HG03060 (cell line): Measurements from ENCODE around the gene PLXDC2.

Experiments used
- ATAC-seq: cut with Tn5 transposase; IDR thresholded peaks from one replicate; pipeline ENCODE4 v1.9.1; 2021; ENCODE audit warnings: low read depth, moderate number of reproducible peaks; ENCODE audit not compliant: unreplicated experiment

PLXDC2 gene

DNA sequence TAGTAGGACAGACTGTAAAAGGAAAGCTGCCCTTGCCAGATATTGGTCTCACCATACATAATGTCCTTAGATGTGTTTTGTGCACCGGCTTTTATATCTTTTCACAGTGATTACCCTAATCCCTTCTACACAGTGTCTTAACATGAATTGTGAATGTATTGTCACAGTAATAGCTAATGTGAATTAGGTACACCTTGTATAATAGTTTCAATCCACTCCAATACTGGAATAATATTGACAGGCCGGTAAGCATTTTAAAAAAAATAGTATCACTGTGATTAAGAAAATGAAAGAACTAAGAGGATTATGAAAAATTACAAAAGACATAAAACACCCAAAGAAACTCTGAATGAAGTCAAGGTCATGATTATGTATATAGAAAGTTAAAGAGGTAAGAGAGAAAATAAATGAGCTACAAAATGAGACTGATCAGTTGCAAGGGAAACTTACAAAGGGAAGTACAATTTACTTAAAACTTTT is 420.9 kb downstream of the PLXDC2 start:
- no peak for ATAC-seq

- no peak for ATAC-seq
Measured at GRCh38 chr10:20237586-20237985, 421.4 kb downstream of the PLXDC2 start.

GRCh38 chr10:20240643-20241042 is 424.4 kb downstream of the PLXDC2 start:
- no peak for ATAC-seq

GRCh38 chr10:20247454-20247853 is 431.2 kb downstream of the PLXDC2 start:
- ATAC-seq = no peak

- ATAC-seq = no peak
Measured at GRCh38 chr10:20247891-20248708, 431.9 kb downstream of the PLXDC2 start.

DNA sequence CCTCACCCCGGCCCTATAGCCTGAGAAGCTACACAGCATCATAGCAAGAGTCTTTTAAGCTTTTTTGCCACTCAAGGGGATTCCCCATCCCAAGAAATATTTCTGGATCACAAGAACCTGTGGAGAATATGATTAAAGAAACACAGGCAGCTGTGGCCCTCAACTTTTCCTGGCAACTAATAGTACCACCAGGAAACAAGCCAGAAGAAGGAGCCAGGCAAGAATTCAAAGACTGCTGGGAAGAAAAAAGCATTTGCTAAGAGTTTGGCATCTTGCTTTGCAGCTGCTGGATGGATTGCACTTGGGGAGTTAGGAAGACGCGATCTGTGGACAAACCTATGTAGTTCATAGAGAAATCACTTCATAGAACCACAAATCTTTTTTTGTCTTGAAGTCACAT is 437.8 kb downstream of the PLXDC2 start:
- ATAC-seq = no peak

- no peak for ATAC-seq
Measured at GRCh38 chr10:20254497-20254896, 438.3 kb downstream of the PLXDC2 start.

DNA sequence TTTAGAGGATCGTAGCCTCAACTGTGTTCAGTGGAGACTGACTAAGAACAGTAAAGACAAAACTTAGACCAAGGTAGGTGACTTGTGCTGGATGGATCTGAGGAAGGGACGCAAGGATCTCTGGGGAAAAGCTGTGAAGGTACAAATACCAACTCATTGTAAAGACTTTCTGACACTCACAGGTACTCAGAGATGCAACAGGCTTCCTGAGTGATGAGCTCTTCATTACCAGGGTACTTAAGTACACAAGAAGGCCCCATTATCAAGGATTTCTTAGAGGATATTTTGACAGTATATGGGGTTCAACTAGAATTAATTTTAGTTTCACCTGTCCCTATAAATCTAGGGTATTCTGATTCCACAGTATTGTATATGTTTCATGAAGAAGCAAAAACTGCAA is 440.7 kb downstream of the PLXDC2 start:
- ATAC-seq = no peak

DNA sequence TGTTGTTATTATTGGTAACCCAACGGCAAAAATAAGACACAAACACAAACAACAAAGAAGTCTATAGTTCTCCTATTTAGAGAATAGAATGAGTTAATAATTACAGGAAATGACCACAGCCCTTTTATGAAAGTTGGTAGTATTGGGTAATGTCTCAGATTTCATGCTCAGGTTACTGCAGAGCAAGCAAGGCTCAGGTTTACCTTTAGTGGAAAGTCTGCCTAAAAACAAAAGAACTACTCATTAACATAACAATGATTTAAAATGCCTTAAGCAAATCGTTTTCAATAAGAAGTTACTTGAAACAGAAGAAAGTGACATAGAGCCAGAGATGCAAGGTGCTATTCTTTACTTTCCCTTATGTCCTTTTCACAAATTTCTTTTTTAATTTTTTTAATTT is 441.2 kb downstream of the PLXDC2 start:
- ATAC-seq = no peak

DNA sequence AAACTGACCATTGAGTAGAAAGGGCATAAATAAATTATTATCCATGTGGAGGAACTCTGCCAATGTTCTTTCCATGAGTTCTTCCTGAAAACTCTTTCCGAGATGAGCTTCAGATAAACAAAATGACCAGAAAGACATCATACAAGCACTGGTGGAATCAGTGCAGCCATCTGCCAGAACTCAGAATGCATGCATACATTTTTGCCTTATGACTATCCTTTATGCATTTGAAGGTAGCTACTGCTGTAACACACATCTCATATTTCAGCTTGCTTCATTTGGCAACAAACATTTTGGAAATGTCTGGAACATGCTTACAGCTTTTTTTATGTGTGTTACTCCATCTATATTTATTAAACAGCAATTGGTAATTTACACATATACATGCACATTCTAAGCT is 448.9 kb downstream of the PLXDC2 start:
- no peak for ATAC-seq

GRCh38 chr10:20267734-20268133 is 451.5 kb downstream of the PLXDC2 start:
- no peak for ATAC-seq

DNA sequence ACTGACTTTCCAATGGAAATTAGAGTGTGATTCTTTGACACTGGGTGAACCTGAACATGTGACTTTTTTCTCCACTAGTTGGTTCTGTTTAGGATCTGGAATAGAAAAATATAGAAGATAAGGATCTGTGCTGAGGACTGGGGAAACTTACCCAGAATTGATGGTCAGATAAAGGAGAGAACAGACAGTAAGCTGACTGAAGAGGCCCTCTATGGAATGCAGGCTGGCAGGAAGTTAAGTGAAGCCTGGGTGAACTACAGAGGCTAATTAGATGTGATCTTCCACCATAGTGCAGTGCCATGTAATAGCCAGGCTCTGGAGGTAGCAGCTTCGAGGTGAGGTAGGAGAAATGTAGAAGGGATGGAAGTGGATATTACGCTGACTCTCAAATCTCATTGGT is 455.3 kb downstream of the PLXDC2 start:
- ATAC-seq = no peak

DNA sequence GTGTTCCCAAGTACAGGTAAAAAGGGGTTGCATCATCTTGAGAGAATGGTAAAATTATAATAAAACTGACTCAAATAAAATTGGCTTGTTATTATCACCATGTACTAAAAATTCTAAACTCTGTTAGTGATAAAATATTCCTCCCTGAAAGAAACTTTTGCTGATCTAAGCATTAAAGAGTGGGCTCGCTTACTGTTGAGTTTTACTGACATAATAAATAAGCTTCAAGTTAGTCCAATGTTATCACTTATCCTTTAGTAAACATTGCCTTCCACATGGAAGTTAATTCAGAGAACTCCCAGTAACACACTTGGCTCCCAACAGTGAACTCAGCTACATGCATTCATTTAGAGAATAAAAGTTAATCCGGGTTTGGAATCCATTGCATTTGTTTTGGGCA is 456.4 kb downstream of the PLXDC2 start:
- ATAC-seq = no peak

DNA sequence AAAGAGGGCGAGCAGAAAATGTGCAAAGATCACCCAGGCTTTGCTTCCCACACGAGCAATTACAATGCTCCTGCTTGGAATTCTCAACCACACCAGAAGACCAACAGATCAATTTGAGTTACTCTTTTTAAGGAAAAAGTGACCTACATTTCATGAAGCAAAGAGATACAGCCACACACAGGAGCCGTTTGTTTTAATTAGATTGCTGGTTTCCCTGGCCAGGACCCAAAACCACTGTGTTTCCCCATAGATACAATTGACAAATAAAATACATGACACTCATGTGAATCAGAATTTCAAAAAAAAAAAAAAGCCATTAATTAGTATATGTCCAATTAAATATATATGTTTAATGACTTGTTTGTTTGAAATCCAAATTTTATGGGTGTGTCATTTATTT is 458.3 kb downstream of the PLXDC2 start:
- no peak for ATAC-seq

DNA sequence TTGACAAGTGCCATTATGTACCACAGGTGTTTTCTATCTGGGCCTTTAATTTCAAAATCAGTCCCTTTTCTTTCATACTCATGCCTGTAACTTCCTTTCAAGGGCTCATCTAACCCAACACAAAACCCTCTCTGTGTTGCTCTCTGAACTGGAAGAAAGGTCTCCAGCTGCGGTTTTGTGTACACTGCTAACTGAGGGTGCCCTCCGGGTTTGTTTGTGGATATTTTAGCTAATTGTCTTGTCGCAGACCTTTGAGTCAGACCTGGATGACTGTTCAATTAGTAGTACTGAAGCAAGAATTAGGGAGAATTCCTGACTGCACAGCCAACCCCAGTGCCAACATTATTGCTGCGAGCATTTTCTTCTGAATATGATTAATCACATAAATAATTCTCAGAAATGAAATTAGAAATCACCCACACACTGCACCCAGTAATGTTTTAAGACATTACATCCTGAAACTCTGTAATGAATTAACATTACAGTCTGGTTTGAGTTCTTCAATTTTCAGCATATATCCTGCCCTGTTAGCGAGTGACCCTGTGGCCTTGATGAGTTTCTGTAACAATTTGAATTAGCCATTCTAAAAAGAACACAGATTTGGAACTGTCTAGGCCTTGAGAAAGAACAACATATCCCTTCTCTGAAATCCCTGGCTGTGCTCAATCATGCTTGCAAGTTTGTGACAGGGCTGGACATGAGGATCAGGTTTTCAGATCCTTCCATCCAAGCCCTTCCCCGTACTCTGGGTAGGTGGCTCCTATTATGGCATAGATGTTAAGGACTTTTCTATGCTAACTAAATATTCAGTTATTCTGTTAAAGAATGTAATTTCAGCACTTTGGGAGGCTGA is 460.1 kb downstream of the PLXDC2 start:
- no peak for ATAC-seq

GRCh38 chr10:20277820-20278219 is 461.6 kb downstream of the PLXDC2 start:
- ATAC-seq = no peak

- no peak for ATAC-seq
Measured at GRCh38 chr10:20281579-20281978, 465.3 kb downstream of the PLXDC2 start.

DNA sequence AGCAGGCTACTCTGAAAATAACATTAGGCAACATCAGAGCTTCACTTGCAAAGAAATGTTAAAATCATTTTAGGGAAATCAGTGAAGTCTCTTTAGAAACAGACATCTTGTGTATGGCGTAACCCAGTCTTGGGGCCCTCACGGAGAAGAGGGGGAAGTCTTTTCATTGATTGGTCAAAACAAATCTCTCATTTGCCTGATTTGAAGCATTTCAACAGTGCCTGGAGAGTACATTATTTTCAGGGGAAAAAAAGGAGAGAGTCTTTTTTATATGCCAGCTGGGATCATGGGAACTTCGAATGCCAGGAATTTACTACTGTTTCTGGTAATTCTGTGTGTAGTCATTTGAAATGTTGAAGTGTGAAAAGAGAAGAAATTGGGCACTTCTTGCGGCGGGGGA is 471.4 kb downstream of the PLXDC2 start:
- no peak for ATAC-seq

DNA sequence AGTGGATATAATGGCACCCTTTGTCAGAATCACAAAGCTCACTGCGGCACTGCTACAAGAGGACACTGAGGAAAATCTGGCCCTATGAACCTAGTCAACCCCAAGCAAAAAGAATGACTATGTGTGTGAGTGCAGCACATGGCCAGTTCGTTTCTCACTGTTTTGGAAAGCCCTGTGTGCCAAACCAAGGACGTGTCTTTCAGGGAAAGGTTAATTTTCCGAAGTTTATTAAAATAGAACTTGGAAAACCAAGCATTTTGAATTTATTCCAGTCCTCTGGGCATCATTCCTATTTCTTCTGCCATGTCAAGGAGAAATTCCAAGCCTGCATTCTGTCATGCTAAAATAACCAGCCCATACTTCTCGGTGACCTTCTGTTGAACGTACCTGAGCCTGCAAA is 471.8 kb downstream of the PLXDC2 start:
- no peak for ATAC-seq

DNA sequence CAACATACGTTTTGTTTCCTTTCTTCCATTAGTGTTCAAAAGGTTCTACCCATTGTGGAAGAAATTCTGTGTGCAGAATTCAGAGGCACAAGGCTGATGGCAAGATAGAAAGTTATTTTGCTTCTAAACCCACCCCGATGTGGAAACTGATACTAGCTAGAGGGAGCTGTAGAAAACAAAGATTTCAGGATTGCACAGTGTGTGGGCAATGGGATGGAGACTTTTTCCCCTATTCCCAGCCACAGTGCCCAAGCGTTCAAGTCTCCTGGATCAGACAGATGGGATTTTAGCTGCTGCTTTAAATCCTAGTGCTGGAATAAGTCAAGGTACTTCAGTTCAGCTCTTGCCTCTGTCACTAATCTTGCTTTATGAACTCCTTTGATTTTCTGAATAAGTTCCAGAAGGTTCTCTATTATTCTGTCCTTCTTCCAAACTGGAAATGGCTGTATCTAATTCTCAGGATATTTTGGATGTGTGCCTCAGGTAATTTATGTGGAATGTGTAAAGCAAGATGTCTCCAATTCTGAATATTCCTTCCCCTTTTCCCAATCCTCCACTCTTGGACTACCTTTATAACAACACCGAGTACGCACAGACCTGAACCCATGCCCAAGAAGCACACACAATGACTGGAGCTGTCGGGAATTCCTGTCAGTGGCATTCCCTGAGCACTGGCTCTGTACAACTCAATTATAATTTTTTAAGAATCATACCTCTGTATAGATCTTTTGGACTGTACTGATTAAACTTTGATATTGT is 473.0 kb downstream of the PLXDC2 start:
- ATAC-seq = no peak

- ATAC-seq = no peak
Measured at GRCh38 chr10:20298417-20298816, 482.2 kb downstream of the PLXDC2 start.
